Psoas muscle (tissue), 8 donors: ENCODE results near the gene PACRG. TPM values are rescaled to one million over a fixed set of nuclear protein-coding genes. Genes with fewer than 3 reads are reported as not detected.
A peak's percentile ranks its signal among the peaks of the same experiment; 100 is the strongest.

Source experiments
- ATAC-seq, 4 donors: fragments of 200-7000 bp; cut with Tn5 transposase; one replicate each; pipeline ENCODE4 v1.9.1; 2020; ENCODE audit warnings: moderate library complexity in 3 of 4, mild to moderate bottlenecking in 2 of 4
- DNase-seq, 2 donors: peaks; one replicate each; pipeline ENCODE4 v3.0.0-alpha.2; 2020
- H3K27ac ChIP-seq: fragments of 200-600 bp; one replicate; pipeline ENCODE4 v1.8.0; 2022
- H3K27me3 ChIP-seq, 3 donors: fragments of 200-600 bp in 1 of 3; one replicate each; pipeline versions ENCODE4 v1.6.1 to v1.8.0; 2013 to 2022; ENCODE audit warnings: low read length in 2 of 3, mild to moderate bottlenecking in 2 of 3, moderate library complexity in 1 of 3; ENCODE audit not compliant: insufficient read depth in 3 of 3
- H3K36me3 ChIP-seq, 2 donors: fragments of 200-600 bp in 1 of 2; one replicate each; pipeline versions ENCODE4 v1.6.1 to v1.8.0; 2013 to 2022; ENCODE audit warnings: low read depth in 1 of 2, mild to moderate bottlenecking in 1 of 2, moderate library complexity in 1 of 2; ENCODE audit not compliant: insufficient read depth in 1 of 2
- H3K4me1 ChIP-seq: fragments of 200-600 bp; one replicate; pipeline ENCODE4 v1.8.0; 2022
- H3K4me3 ChIP-seq: fragments of 200-600 bp; one replicate; pipeline ENCODE4 v1.8.0; 2022; ENCODE audit warnings: mild to moderate bottlenecking
- H3K9me3 ChIP-seq: fragments of 200-600 bp; one replicate; pipeline ENCODE4 v1.8.0; 2022
- CTCF ChIP-seq: fragments of 200-600 bp; IDR thresholded peaks from one replicate; pipeline ENCODE4 v1.8.0; 2022; ENCODE audit warnings: antibody characterized with exemption
- WGBS, 3 donors: extraction: QIAGEN DNeasy Blood & Tissue Kit; methylation state at CpG; one replicate each; pipeline versions ENCODE4 v1.1.6 to v1.1.7; 2013; 5-methylcytosine and 5-hydroxymethylcytosine counted together
- intact Hi-C, 2 donors: fragments of 100-400 bp; cut with DNase I; formaldehyde crosslinking; loops; one replicate each; pipeline versions ENCODE4 v1.11.0 to v1.14.2; 2022
- polyA plus RNA-seq, 3 donors: library from polyadenylated mRNA; stranded (reverse); fragments of 200-250 nt; gene quantifications; one replicate each; pipeline ENCODE4 v1.2.3, GENCODE V29; 2013
- total RNA-seq, 4 donors: library from RNA; stranded (reverse); fragmentation: NEBNext Ultra II Directional in 2 of 4; extraction: Animal tissue kit (Norgen Biotek cat#: 25700) in 2 of 4; gene quantifications; one replicate each; pipeline versions ENCODE4 v1.2.1 to v1.2.4, GENCODE V29; 2021 to 2023
- donor health status: healthy with polysubstance abuse.
- donor health status: DM: no; HTN: no; CAD: no; lungs with moderate emphysema.
- donor health status: Bipolar disorder and iron deficiency.
- donor health status: healthy.
- donor health status: DM: yes; HTN: yes; CAD: no.
- donor health status: DM: no; HTN: no; CAD: no.
- donor health status: DM: no; HTN: no; CAD: no.
- donor health status: DM: yes; HTN: yes; CAD: no.

PACRG gene
- total and polyA plus RNA-seq, 7 donors: 0.17 to 3.1 (median 1.8) TPM

- WGBS, 3 donors: 92 to 95% (median 94%) methylated on average over 19 of the region's 19 CpGs
- H3K9me3 ChIP-seq: no peaks in the 10 kb centered on the region
- no peak for TF ChIP-seq CTCF
- ATAC-seq (no peak), DNase-seq (no peak)
- H3K27me3 ChIP-seq: no peaks in the 10 kb centered on the region
- no peak overlapping the region for H3K27ac ChIP-seq
- H3K36me3 ChIP-seq: no peaks in the 10 kb centered on the region
- intact Hi-C loops: no loop called here
- H3K4me3 ChIP-seq: no peak overlapping the region
- no peaks in the 10 kb centered on the region for H3K4me1 ChIP-seq
Measured at GRCh38 chr6:163239572-163240340, 512.0 kb downstream of the PACRG start.

- no peak for ATAC-seq
- no peak overlapping the region for H3K4me3 ChIP-seq
- WGBS, 3 donors: 91 to 94% (median 91%) methylated on average over 17 of the region's 17 CpGs
- no peak for DNase-seq
- H3K36me3 ChIP-seq: no peaks in the 10 kb centered on the region
- no peaks in the 10 kb centered on the region for H3K9me3 ChIP-seq
- no peaks in the 10 kb centered on the region for H3K4me1 ChIP-seq
- no peaks in the 10 kb centered on the region for H3K27me3 ChIP-seq
- intact Hi-C loops: no loop called here
- no peak overlapping the region for H3K27ac ChIP-seq
- TF ChIP-seq CTCF: no peak
Measured at GRCh38 chr6:163240556-163240955, 512.8 kb downstream of the PACRG start.

- no peak for ATAC-seq
- Histone ChIP-seq H3K9me3 (no peaks in the 10 kb centered on the region), H3K36me3 (no peaks in the 10 kb centered on the region), H3K4me3 (no peak overlapping the region), H3K27ac (no peak overlapping the region), H3K27me3 (no peaks in the 10 kb centered on the region), H3K4me1 (no peaks in the 10 kb centered on the region)
- no peak for TF ChIP-seq CTCF
- WGBS, 3 donors: 63 to 71% (median 68%) methylated on average over 4 of the region's 4 CpGs
- intact Hi-C loops: no loop called here
- no peak for DNase-seq
Measured at GRCh38 chr6:163241683-163242082, 513.9 kb downstream of the PACRG start.

- no peaks in the 10 kb centered on the region for H3K9me3 ChIP-seq
- DNase-seq (no peak), ATAC-seq (peak in 3 of 4 donors; percentile 27 to 73 (median 66))
- no peak overlapping the region for H3K27ac ChIP-seq
- H3K36me3 ChIP-seq: no peaks in the 10 kb centered on the region
- no peaks in the 10 kb centered on the region for H3K27me3 ChIP-seq
- no peak overlapping the region for H3K4me3 ChIP-seq
- intact Hi-C loops: no loop called here
- H3K4me1 ChIP-seq: no peaks in the 10 kb centered on the region
- WGBS, 3 donors: 70 to 79% (median 72%) methylated on average over 8 of the region's 8 CpGs
- no peak for TF ChIP-seq CTCF
Measured at GRCh38 chr6:163243083-163243482, 515.3 kb downstream of the PACRG start.
